Stimulated activated CD4-positive, alpha-beta T cell treated with anti-CD3 and anti-CD28 coated beads, Interleukin-2, amount 100 ng/mL, for 4 hours (primary cell): ENCODE results near the gene USP5.
"Not testable (repeated sequence)": the region's sequence is repeated elsewhere in the genome, so short reads cannot be mapped to it uniquely, and the experiment has no call there.

Experiments used
- DNase-seq: peaks from one replicate; pipeline ENCODE4 v3.0.0-alpha.2; 2020; ENCODE audit warnings: low read depth

USP5 gene

DNA sequence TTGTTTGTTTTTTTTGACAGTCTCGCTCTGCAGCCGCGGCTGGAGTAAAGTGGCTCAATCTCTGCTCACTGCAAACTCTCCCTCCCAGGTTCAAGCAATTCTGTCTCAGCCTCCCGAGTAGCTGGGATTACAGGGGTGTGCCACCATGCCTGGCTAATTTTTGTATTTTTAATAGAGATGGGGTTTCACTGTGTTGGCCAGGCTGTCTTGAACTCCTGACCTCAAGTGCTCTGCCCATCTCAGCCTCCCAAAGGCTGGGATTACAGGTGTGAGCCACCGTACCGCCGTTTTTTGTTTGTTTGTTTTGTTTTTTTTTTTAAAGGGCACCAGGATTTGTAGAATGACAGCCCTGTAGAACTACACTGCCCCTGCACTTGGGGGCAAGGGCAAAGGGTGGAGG is 36.8 kb downstream of the USP5 start:
- DNase-seq, result not testable (repeated sequence)

- not testable (repeated sequence) for DNase-seq
These were observed 38.0 kb downstream of the USP5 start for GRCh38 chr12:6889775-6890573.

DNA sequence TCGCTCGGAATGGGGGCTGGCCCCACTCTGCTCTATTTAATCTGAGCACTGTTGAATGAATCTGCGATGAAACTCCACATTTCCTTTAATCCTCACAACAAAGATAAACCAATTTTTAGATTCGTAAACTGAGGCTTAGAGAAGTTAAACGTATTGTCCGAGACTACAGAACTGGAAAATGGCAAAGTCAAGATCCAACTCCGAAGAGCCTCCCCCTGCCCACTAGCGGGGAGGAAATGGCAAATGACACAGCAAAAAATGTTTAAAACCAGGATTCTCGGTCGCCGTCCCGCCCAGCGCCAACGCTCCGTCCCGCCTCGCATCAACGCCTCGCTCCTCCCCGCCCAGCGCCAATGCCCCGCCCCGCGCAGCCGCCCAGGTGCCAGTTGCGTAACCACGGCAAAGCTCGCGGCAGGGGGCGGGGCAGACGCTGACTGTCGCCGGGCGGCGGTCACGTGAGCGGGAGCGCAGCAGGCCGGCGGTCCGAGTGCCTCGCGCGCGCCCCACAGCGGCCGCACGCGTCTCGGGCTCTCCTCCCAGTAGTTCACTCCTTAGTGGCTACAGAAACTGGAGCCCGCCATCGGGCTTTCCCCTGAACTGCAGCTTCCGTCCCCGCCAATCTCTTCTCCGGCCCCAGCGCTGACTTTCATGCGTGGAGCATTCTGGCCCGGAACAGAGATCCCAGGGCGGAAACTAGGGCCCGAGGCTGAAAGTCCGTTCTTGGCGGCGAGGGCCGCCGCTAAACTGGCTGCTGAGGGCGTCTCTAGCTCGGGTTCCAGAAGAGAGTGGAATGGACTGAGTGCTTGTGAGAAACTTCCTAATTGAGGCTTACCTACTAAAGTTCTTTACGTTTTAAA is 39.1 kb downstream of the USP5 start:
- DNase-seq, result peak; percentile 98

GRCh38 chr12:6891646-6892001 is 39.7 kb downstream of the USP5 start:
- DNase-seq, result no peak

DNA sequence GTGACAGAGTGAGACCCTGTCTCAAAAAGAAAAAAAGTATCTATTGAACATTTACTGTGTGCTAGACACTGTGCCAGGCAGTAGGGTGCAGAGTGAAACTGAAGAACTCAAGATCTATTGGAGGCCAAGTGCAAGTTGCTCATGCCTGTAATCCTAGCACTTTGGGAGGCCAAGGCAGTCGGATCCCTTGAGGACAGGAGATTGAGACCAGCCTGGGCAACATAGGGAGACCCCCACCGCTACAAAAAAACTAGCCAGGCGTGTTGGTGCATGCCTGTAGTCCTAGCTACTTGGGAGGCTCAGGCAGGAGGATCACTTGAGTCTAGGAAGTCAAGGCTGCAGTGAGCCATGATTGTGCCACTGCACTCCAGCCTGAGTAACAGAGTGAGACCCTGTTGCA is 40.7 kb downstream of the USP5 start:
- DNase-seq, result not testable (repeated sequence)

DNA sequence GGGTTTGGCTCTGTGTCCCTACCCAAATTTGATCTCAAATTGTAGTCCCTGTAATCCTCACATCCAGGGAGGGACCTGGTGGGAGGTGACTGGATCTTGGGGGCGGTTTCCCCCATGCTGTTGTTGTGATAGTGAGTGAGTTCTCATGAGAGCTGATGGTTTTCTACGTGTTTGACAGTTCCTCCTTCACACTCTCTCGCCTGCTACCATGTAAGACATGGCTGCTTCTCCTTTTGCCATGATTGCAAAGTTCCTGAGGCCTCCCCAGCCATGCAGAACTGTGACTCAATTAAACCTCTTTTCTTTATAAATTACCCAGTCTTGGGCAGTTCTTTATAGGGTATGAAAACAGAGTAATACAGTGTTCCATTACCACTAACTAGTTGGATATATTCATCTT is 42.4 kb downstream of the USP5 start:
- DNase-seq, result no peak

DNA sequence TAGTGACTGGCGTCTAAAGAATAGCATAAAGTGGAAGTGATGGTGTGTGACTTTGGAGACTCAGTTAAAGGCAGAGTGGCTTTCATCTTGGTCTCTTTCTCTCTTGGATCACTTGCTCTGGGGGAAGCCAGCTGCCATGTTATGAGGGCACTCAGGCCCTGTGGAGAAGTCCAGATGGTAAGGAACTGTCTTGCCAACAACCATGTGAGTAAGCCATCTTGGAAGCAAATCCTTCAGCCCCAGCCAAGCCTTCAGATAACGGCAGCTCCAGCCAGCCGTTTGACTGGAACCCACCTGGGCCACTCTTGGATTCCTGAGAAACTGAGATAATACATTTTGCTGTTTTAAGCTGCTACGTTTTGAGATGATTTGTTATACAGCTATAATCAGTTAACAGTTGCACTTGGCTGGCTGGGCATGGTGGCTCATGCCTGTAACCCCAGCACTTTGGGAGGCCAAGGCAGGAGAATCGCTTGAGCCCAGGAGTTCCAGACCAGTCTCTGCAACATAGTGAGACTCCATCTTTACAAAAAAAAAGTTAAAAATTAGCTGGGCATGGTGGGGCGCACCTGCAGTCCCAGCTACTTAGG is 45.0 kb downstream of the USP5 start:
- DNase-seq, result no peak

DNA sequence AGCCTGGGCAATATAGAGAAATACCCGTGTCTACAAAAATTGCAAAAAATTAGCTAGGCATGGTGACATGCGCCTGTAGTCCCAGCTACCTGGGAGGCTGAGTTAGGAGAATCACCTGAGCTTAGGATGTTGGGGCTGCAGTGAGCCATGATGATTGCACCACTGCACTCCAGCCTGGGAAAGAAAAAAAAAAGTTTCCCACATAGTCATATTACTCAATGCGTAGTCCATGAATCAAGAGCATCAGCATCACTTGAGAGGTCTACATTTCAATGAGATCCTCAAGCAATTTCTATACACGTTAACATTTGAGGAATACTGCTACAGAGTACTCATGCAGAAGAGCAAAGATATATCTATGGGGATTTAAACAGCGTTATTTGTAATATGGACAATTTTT is 47.5 kb downstream of the USP5 start:
- DNase-seq, result no peak

DNA sequence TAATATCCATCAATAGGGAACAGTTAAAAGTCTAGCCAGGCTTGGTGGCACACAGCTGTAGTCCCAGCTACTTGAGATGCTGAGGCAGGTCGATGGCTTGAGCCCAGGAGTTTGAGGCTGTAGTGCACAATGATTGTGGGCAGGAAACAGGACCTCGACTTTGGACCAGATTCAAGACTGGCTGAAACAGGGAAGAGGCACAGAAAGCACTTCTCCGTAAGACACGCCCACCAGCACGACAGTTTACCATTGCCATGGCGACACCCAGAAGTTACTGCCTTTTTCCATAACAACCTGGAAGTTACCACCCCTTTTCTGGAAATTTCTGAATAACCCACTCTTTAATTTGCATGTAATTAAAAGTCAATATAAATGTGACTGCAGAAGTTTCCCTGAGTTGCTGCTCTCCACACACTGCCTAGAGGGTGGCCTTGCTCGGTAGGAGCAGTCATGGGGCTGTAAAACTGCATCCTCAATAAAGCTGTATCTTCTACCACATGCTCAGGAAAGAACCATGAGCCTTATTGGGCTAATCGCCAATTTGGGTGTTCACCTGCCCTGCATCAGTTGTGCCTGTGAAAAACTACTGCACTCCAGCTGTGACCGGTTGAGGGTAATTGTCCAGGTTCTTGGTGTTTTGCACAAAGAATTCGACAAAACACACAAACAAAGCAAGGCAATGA is 48.0 kb downstream of the USP5 start:
- DNase-seq, result peak; percentile 31

- no peak for DNase-seq
These were observed 50.5 kb downstream of the USP5 start for GRCh38 chr12:6902448-6902847.

DNA sequence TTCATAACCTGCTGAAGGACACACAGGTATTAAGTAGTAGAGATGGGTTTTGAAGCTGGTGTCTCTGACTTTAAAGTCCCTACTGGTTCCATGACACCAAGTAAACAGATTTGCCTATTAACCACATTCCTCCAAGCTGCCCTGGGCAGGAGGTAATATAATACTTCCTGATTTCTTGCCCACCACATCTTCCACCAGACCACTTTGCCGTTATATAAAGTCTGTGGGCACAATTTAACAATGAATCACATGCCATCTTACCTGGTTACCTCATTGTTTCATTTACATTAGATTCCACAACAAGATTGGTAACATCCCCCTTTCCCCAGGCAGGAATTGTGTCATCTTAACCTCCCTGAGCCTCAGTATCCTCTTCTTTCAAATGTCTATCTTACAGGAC is 51.8 kb downstream of the USP5 start:
- DNase-seq, result no peak

- DNase-seq, result peak; percentile 95
These were observed 52.6 kb downstream of the USP5 start, which contains the start of gene LRRC23 for GRCh38 chr12:6904280-6905276. TSS of gene LRRC23 (plus strand) at chr12:6904822. CDS start at chr12:6905634, 812 bp downstream.

DNA sequence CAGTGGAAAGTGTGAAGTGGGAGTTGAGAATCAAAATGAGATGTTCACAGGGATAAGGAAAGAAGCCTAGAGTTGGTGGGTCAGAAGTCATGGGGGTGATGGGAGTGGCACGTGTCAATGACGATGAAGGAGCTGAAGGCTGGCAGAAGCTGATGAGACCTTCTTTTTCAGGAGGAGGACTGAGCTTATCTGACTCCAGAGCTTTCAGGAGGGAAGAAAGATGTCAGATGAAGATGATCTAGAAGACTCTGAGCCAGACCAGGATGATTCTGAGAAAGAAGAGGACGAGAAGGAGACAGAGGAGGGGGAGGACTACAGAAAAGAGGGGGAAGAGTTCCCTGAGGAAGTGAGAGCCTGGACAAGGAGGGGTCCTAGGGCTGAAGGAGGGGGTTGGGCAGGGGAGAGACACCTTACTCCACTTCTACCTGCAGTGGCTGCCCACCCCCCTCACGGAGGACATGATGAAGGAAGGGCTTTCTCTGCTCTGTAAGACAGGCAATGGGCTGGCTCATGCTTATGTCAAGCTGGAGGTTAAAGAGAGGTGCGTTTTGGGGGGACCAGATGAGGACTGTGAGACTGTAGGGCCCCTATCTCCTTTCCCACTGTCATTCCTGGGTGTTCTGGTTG is 53.6 kb downstream of the USP5 start:
- no peak for DNase-seq

DNA sequence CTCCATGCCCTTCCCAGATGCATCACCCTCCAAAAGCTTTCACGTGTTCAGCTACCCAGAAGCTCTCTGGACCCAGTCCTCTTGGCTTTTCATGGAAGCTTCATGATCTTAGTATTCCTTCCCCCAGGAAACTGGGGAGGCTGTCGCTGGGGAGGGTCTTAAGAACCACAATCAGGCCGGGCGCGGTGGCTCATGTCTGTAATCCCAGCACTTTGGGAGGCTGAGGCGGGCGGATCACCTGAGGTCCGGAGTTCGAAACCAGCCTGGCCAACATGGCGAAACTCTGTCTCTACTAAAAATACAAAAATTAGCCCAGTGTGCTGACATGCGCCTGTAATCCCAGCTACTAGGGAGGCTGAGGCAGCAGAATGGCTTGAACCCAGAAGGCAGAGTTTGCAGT is 56.2 kb downstream of the USP5 start:
- DNase-seq, result not testable (repeated sequence)

GRCh38 chr12:6909421-6910145 is 57.6 kb downstream of the USP5 start:
- no peak for DNase-seq

DNA sequence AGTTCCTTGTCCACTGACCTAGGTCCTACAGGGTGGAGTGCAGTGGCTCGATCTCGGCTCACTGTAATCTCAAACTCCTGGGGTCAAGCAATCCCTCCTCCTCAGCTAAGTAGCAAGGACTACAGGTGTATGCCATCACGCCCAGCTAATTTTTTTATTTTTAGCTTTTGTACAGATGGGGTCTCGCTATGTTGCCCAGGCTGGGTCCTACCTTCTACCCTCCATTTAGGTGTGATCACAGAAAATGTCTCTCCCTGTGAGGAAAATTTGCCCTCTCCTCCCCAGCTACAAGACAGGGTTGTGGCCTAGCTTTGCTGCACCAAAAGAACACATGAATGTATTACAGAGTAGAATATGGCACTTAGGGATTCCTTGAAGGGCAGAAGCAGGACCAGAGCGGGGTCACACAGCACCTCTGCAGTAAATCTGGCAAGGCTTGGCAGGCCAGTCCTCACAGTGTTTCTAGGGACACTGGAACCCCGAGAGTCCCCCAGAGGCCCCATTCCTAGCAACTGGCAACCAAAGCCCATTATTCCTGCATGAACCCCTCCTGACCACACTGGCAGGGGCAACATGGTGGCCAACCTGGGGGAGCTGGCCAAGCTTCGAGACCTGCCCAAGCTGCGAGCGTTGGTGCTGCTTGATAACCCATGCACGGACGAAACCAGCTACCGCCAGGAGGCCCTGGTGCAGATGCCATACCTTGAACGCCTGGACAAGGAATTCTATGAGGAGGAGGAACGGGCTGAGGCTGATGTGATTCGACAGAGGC is 60.4 kb downstream of the USP5 start:
- DNase-seq, result no peak

- peak; percentile 86 for DNase-seq
These were observed 62.4 kb downstream of the USP5 start, which contains the start of gene ENO2 for GRCh38 chr12:6914246-6914946. TSS of gene ENO2 (plus strand) at chr12:6914580. CDS start at chr12:6915833, 1,253 bp downstream.
